Calu3 (cell line): Measurements from ENCODE around the gene UGT1A10. TPM values are rescaled to one million over a fixed set of nuclear protein-coding genes. Genes with fewer than 3 reads are reported as not detected.

Experiments
- BruUV-seq: library from RNA; stranded (reverse); fragments of 400-500 nt; replicated peaks from 2 replicates; lab custom pipeline; 2021; lab: Mats Ljungman, UMichigan
- CTCF ChIA-PET: fragments of 300-600 bp; sonication (Branson Sonifier 250); formaldehyde crosslinking; loops from one replicate; lab custom pipeline; 2022; ENCODE audit warnings: antibody characterized with exemption; lab: Charles Lee
- DNase-seq: peaks from one replicate; pipeline ENCODE4 v3.0.0; 2022
- H3K27ac Mint-ChIP-seq: one replicate; pipeline ENCODE4 v1.8.0; 2022; ENCODE audit warnings: mixed read lengths; ENCODE audit not compliant: unreplicated experiment
- H3K27me3 Mint-ChIP-seq: one replicate; pipeline ENCODE4 v1.8.0; 2022; ENCODE audit warnings: mixed read lengths; ENCODE audit not compliant: unreplicated experiment
- H3K36me3 Mint-ChIP-seq: one replicate; pipeline ENCODE4 v1.8.0; 2022; ENCODE audit warnings: mild to moderate bottlenecking, moderate library complexity, mixed read lengths; ENCODE audit not compliant: insufficient read depth, unreplicated experiment
- H3K4me1 Mint-ChIP-seq: one replicate; pipeline ENCODE4 v1.8.0; 2022; ENCODE audit warnings: mild to moderate bottlenecking, low read depth, mixed read lengths; ENCODE audit not compliant: unreplicated experiment
- H3K4me3 Mint-ChIP-seq: one replicate; pipeline ENCODE4 v1.8.0; 2022; ENCODE audit warnings: mild to moderate bottlenecking, low read depth, moderate library complexity, mixed read lengths; ENCODE audit not compliant: unreplicated experiment
- H3K9me3 Mint-ChIP-seq: one replicate; pipeline ENCODE4 v1.8.0; 2022; ENCODE audit warnings: low read depth, mixed read lengths; ENCODE audit not compliant: unreplicated experiment
- CTCF ChIP-seq: fragments of 200-600 bp; IDR thresholded peaks from one replicate; pipeline ENCODE4 v1.8.0; 2022; ENCODE audit warnings: antibody characterized with exemption; ENCODE audit not compliant: unreplicated experiment
- intact Hi-C: fragments of 100-400 bp; cut with micrococcal nuclease; formaldehyde crosslinking; loops from one replicate; pipeline ENCODE4 v1.10.0; 2022; ENCODE audit not compliant: unreplicated experiment
- total RNA-seq: library from RNA; stranded (reverse); gene quantifications from 2 replicates; pipeline ENCODE4 v1.2.3, GENCODE V29; 2022

Gene UGT1A10
- total RNA-seq, 1 experiment from 2014 or later, result 107 TPM

- peaks cover 6% of the 10 kb centered on the region for H3K36me3 Mint-ChIP-seq
- DNase-seq, result no peak
- no TSS peak for BruUV-seq
- no peak for TF ChIP-seq CTCF
- CTCF ChIA-PET, result no interaction called here
- peaks cover 10% of the 10 kb centered on the region for H3K27me3 Mint-ChIP-seq
- no peak overlapping the region for H3K27ac Mint-ChIP-seq
- intact Hi-C loops, result no loop called here
- no peak overlapping the region for H3K4me3 Mint-ChIP-seq
- no peaks in the 10 kb centered on the region for H3K9me3 Mint-ChIP-seq
- no peaks in the 10 kb centered on the region for H3K4me1 Mint-ChIP-seq
These were observed 155.7 kb downstream of the UGT1A10 start for GRCh38 chr2:233791883-233792329.

GRCh38 chr2:233792720-233793119 is 156.5 kb downstream of the UGT1A10 start:
- TF ChIP-seq CTCF, result no peak
- peaks cover 6% of the 10 kb centered on the region for H3K36me3 Mint-ChIP-seq
- no peaks in the 10 kb centered on the region for H3K9me3 Mint-ChIP-seq
- H3K4me1 Mint-ChIP-seq, result no peaks in the 10 kb centered on the region
- DNase-seq, result no peak
- no peak overlapping the region for H3K4me3 Mint-ChIP-seq
- intact Hi-C loops, result no loop called here
- no peak overlapping the region for H3K27ac Mint-ChIP-seq
- peaks cover 10% of the 10 kb centered on the region for H3K27me3 Mint-ChIP-seq
- no TSS peak for BruUV-seq
- CTCF ChIA-PET, result no interaction called here

GRCh38 chr2:233793465-233794127 is 157.3 kb downstream of the UGT1A10 start:
- BruUV-seq, result no TSS peak
- no peak overlapping the region for H3K27ac Mint-ChIP-seq
- H3K27me3 Mint-ChIP-seq, result peaks cover 10% of the 10 kb centered on the region
- intact Hi-C loops, result no loop called here
- no peak overlapping the region for H3K4me3 Mint-ChIP-seq
- CTCF ChIA-PET, result no interaction called here
- no peak for DNase-seq
- no peak for TF ChIP-seq CTCF
- H3K9me3 Mint-ChIP-seq, result no peaks in the 10 kb centered on the region
- no peaks in the 10 kb centered on the region for H3K4me1 Mint-ChIP-seq
- H3K36me3 Mint-ChIP-seq, result peaks cover 6% of the 10 kb centered on the region

DNA sequence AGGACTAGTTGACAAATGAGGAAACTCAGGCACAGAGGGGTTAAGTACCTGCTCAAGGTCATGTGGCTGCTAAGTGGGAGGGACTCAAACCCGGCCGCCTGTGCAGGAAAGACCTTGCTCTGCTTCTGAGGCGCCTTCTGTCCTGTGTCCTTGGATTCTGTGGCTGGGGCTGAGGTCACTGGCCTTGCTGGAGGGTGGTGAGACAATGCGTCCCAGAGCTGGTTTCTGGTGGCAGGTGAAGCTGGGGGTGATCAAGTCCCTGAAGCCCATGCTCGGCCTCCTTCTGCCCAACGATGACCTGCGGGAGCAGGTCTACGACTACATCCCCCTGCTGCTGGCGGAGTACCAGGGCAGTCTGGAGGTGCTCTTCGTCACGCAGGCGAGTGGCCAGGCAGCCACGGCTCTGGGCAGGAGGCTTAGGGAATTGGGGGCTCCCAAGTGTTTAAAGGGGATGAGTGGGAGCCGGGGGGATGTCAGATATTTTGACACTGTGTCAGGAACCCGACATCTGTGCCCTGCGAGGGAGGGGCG is 157.9 kb downstream of the UGT1A10 start:
- no peak overlapping the region for H3K4me3 Mint-ChIP-seq
- DNase-seq, result no peak
- peaks cover 2% of the 10 kb centered on the region for H3K36me3 Mint-ChIP-seq
- no peaks in the 10 kb centered on the region for H3K4me1 Mint-ChIP-seq
- CTCF ChIA-PET, result no interaction called here
- intact Hi-C loops, result no loop called here
- no TSS peak for BruUV-seq
- no peaks in the 10 kb centered on the region for H3K9me3 Mint-ChIP-seq
- no peak overlapping the region for H3K27ac Mint-ChIP-seq
- no peak for TF ChIP-seq CTCF
- peaks cover 10% of the 10 kb centered on the region for H3K27me3 Mint-ChIP-seq
